SK-N-SH treated with all-trans-retinoic acid at 6 μM for 48 hours (cell line): ENCODE data around the gene METTL8.

Source experiments
- ATAC-seq: fragments of 200-7000 bp; cut with Tn5 transposase; 3 replicates; pipeline ENCODE4 v1.9.1; 2020; ENCODE audit warnings: mild to moderate bottlenecking, moderate library complexity
- ARNTL ChIP-seq: fragments of 450-650 bp; formaldehyde crosslinking; IDR thresholded peaks from 2 replicates; pipeline ENCODE4 v1.5.0; 2020; ENCODE audit warnings: low read depth, mild to moderate bottlenecking, moderate library complexity, borderline replicate concordance
- BACH2 ChIP-seq: fragments of 250-450 bp; sonication (Bioruptor Pico); IDR thresholded peaks from 2 replicates; pipeline ENCODE4 v1.9.0; 2021; ENCODE audit warnings: mild to moderate bottlenecking, borderline replicate concordance
- CSDC2 ChIP-seq: fragments of 250-450 bp; sonication (Bioruptor Pico); IDR thresholded peaks from 2 replicates; pipeline ENCODE4 v1.5.0; 2020; ENCODE audit warnings: mild to moderate bottlenecking, moderate library complexity
- ESRRG ChIP-seq: fragments of 250-450 bp; sonication (Bioruptor Pico); IDR thresholded peaks from 2 replicates; pipeline ENCODE4 v1.6.1; 2021; ENCODE audit warnings: mild to moderate bottlenecking
- GLIS3 ChIP-seq: fragments of 250-450 bp; sonication (Bioruptor Pico); IDR thresholded peaks from 2 replicates; pipeline ENCODE4 v1.5.0; 2020; ENCODE audit warnings: mild to moderate bottlenecking, moderate library complexity
- ISL1 ChIP-seq: fragments of 250-450 bp; sonication (Bioruptor Pico); IDR thresholded peaks from 2 replicates; pipeline ENCODE4 v2.1.2; 2022; ENCODE audit warnings: mild to moderate bottlenecking, moderate library complexity
- OSR1 ChIP-seq: fragments of 250-450 bp; sonication (Bioruptor Pico); IDR thresholded peaks from 2 replicates; pipeline ENCODE4 v1.8.0; 2022; ENCODE audit warnings: moderate library complexity, mild to moderate bottlenecking, inconsistent platforms
- PPARA ChIP-seq: fragments of 250-450 bp; sonication (Bioruptor Pico); IDR thresholded peaks from 2 replicates; pipeline ENCODE4 v1.5.0; 2020; ENCODE audit warnings: mild to moderate bottlenecking, borderline replicate concordance
- RARB ChIP-seq: fragments of 250-450 bp; sonication (Bioruptor Pico); IDR thresholded peaks from 2 replicates; pipeline ENCODE4 v1.8.0; 2021; ENCODE audit warnings: mild to moderate bottlenecking, moderate library complexity
- SNAI2 ChIP-seq: fragments of 250-450 bp; sonication (Bioruptor Pico); IDR thresholded peaks from 2 replicates; pipeline ENCODE4 v1.5.0; 2020; ENCODE audit warnings: mild to moderate bottlenecking, moderate library complexity
- TCF4 ChIP-seq: fragments of 250-450 bp; sonication (Bioruptor Pico); IDR thresholded peaks from 2 replicates; pipeline ENCODE4 v1.8.0; 2021; ENCODE audit warnings: mild to moderate bottlenecking, moderate library complexity, borderline replicate concordance
- TOX ChIP-seq: fragments of 250-450 bp; sonication (Bioruptor Pico); IDR thresholded peaks from 2 replicates; pipeline ENCODE4 v1.8.0; 2021; ENCODE audit warnings: mild to moderate bottlenecking, moderate library complexity, borderline replicate concordance
- ZC3H10 ChIP-seq: fragments of 250-450 bp; sonication (Bioruptor Pico); IDR thresholded peaks from 2 replicates; pipeline ENCODE4 v1.5.1; 2021; ENCODE audit warnings: mild to moderate bottlenecking, moderate library complexity
- ZFP3 ChIP-seq: fragments of 250-450 bp; sonication (Bioruptor Pico); IDR thresholded peaks from 2 replicates; pipeline ENCODE4 v1.5.0; 2020; ENCODE audit warnings: mild to moderate bottlenecking, moderate library complexity
- ZFP30 ChIP-seq: fragments of 450-650 bp; formaldehyde crosslinking; IDR thresholded peaks from 2 replicates; pipeline ENCODE4 v1.5.0; 2022; ENCODE audit warnings: mild to moderate bottlenecking, moderate library complexity
- ZNF70 ChIP-seq: fragments of 450-650 bp; formaldehyde crosslinking; IDR thresholded peaks from 2 replicates; pipeline ENCODE4 v1.5.0; 2020; ENCODE audit warnings: mild to moderate bottlenecking, moderate library complexity
- ZNF8 ChIP-seq: fragments of 450-650 bp; formaldehyde crosslinking; IDR thresholded peaks from 2 replicates; pipeline ENCODE4 v1.5.0; 2020; ENCODE audit warnings: mild to moderate bottlenecking, moderate library complexity
- TF ChIP-seq, protein P1 (sequence below): fragments of 250-450 bp; sonication (Bioruptor Pico); IDR thresholded peaks from 2 replicates; pipeline ENCODE4 v1.5.1; 2020; ENCODE audit warnings: low read depth, mild to moderate bottlenecking, moderate library complexity
- TF ChIP-seq, protein P2 (sequence below): fragments of 250-450 bp; sonication (Bioruptor Pico); IDR thresholded peaks from 2 replicates; pipeline ENCODE4 v1.5.1; 2021; ENCODE audit warnings: mild to moderate bottlenecking, moderate library complexity
- TF ChIP-seq, protein P3 (sequence below): fragments of 250-450 bp; sonication (Bioruptor Pico); IDR thresholded peaks from 2 replicates; pipeline ENCODE4 v1.5.0; 2020; ENCODE audit warnings: mild to moderate bottlenecking, moderate library complexity
- TF ChIP-seq, protein P4 (sequence below): fragments of 250-450 bp; sonication (Bioruptor Pico); IDR thresholded peaks from 2 replicates; pipeline ENCODE4 v1.8.0; 2021; ENCODE audit warnings: low read depth, mild to moderate bottlenecking, moderate library complexity, borderline replicate concordance

The METTL8 gene

DNA sequence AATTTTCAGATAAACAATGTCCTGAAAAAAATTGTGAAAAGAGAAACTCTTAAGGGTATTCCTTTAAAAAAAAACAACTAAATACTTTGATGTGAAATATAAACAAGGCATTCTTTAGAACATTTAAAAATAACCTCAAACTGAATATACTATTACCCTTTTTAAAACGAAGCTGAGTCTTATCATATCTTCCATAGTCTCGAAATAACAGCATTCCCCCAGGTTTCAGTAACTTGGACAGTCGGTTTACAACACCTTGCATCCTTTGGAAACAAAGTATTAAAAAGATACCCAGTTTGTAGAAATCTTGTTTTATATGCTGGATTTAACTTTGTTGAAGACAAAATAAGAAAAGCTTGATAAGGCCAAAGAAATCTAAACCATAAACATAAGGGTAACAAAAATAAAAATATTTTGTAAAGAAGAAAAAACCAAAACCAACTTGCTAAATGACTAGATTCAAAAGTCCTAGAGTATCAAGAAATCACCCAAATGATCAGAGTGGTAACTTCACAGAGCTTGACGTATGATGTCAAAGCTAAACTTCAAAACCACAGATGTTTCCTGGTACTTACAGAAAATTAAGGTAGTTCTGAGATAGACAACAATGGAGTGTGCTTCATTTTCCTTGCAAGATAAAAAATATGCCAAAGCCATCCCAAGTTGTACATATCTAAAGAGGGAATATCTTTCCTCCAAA is 107.8 kb downstream of the METTL8 start:
- ATAC-seq = no peak
- TF ChIP-seq, protein P1, sequence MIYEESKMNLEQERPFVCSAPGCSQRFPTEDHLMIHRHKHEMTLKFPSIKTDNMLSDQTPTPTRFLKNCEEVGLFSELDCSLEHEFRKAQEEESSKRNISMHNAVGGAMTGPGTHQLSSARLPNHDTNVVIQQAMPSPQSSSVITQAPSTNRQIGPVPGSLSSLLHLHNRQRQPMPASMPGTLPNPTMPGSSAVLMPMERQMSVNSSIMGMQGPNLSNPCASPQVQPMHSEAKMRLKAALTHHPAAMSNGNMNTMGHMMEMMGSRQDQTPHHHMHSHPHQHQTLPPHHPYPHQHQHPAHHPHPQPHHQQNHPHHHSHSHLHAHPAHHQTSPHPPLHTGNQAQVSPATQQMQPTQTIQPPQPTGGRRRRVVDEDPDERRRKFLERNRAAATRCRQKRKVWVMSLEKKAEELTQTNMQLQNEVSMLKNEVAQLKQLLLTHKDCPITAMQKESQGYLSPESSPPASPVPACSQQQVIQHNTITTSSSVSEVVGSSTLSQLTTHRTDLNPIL = no peak
- TF ChIP-seq CSDC2 (CRISPR knock-in tag) (no peak), GLIS3 (CRISPR knock-in tag) (no peak), BACH2 (CRISPR knock-in tag) (no peak), TCF4 (CRISPR knock-in tag) (no peak), ZNF8 (no peak), PPARA (CRISPR knock-in tag) (no peak), SNAI2 (CRISPR knock-in tag) (no peak), RARB (CRISPR knock-in tag) (no peak), ZFP3 (CRISPR knock-in tag) (no peak), ARNTL (CRISPR knock-in tag) (no peak), ISL1 (CRISPR knock-in tag) (no peak), ZFP30 (CRISPR knock-in tag) (no peak), ESRRG (CRISPR knock-in tag) (no peak), OSR1 (CRISPR knock-in tag) (no peak)
- TF ChIP-seq, protein P2, sequence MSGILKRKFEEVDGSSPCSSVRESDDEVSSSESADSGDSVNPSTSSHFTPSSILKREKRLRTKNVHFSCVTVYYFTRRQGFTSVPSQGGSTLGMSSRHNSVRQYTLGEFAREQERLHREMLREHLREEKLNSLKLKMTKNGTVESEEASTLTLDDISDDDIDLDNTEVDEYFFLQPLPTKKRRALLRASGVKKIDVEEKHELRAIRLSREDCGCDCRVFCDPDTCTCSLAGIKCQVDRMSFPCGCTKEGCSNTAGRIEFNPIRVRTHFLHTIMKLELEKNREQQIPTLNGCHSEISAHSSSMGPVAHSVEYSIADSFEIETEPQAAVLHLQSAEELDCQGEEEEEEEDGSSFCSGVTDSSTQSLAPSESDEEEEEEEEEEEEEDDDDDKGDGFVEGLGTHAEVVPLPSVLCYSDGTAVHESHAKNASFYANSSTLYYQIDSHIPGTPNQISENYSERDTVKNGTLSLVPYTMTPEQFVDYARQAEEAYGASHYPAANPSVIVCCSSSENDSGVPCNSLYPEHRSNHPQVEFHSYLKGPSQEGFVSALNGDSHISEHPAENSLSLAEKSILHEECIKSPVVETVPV (CRISPR knock-in tag) = no peak
- TF ChIP-seq, protein P3, sequence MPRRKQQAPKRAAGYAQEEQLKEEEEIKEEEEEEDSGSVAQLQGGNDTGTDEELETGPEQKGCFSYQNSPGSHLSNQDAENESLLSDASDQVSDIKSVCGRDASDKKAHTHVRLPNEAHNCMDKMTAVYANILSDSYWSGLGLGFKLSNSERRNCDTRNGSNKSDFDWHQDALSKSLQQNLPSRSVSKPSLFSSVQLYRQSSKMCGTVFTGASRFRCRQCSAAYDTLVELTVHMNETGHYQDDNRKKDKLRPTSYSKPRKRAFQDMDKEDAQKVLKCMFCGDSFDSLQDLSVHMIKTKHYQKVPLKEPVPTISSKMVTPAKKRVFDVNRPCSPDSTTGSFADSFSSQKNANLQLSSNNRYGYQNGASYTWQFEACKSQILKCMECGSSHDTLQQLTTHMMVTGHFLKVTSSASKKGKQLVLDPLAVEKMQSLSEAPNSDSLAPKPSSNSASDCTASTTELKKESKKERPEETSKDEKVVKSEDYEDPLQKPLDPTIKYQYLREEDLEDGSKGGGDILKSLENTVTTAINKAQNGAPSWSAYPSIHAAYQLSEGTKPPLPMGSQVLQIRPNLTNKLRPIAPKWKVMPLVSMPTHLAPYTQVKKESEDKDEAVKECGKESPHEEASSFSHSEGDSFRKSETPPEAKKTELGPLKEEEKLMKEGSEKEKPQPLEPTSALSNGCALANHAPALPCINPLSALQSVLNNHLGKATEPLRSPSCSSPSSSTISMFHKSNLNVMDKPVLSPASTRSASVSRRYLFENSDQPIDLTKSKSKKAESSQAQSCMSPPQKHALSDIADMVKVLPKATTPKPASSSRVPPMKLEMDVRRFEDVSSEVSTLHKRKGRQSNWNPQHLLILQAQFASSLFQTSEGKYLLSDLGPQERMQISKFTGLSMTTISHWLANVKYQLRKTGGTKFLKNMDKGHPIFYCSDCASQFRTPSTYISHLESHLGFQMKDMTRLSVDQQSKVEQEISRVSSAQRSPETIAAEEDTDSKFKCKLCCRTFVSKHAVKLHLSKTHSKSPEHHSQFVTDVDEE = no peak
- TF ChIP-seq, protein P4, sequence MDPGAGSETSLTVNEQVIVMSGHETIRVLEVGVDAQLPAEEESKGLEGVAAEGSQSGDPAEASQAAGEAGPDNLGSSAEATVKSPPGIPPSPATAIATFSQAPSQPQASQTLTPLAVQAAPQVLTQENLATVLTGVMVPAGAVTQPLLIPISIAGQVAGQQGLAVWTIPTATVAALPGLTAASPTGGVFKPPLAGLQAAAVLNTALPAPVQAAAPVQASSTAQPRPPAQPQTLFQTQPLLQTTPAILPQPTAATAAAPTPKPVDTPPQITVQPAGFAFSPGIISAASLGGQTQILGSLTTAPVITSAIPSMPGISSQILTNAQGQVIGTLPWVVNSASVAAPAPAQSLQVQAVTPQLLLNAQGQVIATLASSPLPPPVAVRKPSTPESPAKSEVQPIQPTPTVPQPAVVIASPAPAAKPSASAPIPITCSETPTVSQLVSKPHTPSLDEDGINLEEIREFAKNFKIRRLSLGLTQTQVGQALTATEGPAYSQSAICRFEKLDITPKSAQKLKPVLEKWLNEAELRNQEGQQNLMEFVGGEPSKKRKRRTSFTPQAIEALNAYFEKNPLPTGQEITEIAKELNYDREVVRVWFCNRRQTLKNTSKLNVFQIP (CRISPR knock-in tag) = no peak

DNA sequence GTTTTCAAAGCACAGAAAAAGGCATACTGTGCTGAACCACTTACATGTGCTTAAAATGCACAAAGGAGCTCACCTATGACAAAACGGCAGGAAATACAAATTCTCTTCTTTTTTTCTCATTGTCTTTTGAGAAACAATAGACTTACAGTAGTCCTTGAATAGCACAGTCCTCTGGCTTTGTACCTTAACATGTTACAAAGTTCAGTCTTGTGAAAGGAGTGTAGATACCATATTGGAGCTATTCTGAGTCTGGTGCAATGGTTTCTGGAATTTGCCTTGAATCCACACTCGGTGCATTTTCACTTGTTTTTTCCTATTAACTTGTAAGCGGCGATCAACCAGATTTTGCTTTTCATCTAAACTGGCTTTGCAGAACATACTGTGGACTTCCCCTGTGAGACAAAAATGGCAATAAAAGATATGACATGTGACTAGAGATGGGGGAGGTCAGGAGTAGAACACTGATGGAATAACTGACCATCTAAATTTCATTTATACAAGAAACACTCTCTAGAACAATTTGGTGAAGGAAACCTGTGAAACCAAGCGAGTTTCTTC is 109.7 kb downstream of the METTL8 start:
- no peak for ATAC-seq
- TF ChIP-seq ZFP30 (CRISPR knock-in tag) (no peak), BACH2 (CRISPR knock-in tag) (no peak), OSR1 (CRISPR knock-in tag) (no peak)
- TF ChIP-seq, protein P3 = no peak

DNA sequence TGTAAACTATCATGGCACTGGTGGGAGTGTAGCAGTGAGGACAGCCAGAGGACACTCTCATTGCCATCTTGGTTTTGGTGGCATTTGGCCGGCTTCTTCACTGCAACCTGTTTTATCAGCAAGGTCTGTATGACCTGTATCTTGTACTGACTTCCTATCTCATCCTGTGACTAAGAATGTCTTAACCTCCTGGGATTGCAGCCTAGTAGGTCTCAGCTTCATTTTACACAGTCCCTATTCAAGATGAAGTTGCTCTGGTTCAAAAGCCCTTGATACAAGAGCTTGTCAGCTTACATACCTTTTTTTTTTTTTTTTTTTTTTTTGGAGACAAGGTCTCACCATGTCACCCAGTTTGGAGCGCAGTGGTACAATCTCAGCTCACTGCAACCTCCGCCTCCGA is 110.9 kb downstream of the METTL8 start:
- ATAC-seq = no peak
- no peak for TF ChIP-seq OSR1 (CRISPR knock-in tag)
- no peak for TF ChIP-seq GLIS3 (CRISPR knock-in tag)
- TF ChIP-seq, protein P1 = no peak
- TF ChIP-seq ZNF8 = no peak
- TF ChIP-seq, protein P3 = no peak
- no peak for TF ChIP-seq CSDC2 (CRISPR knock-in tag)
- no peak for TF ChIP-seq ZC3H10 (CRISPR knock-in tag)
- no peak for TF ChIP-seq TOX (CRISPR knock-in tag)
- no peak for TF ChIP-seq ZNF70 (CRISPR knock-in tag)
- TF ChIP-seq PPARA (CRISPR knock-in tag) = no peak
